Measurements from ENCODE around the gene PDE6B. TPM values are rescaled to one million over a fixed set of nuclear protein-coding genes. Genes with fewer than 3 reads are reported as not detected.

Gene PDE6B
- total RNA-seq, 4 donors from 2014 or later, result 0.60 to 2.5 (median 0.95) TPM; not detected in 1

GRCh38 chr4:714087-714486, 88.7 kb downstream of the PDE6B start:
- H3K27ac ChIP-seq, result no peak overlapping the region
- no peaks in the 10 kb centered on the region for H3K36me3 ChIP-seq
- no peak overlapping the region for H3K4me3 ChIP-seq
- no peaks in the 10 kb centered on the region for H3K9me3 ChIP-seq
- intact Hi-C loops (cut with DNase I; ENCODE audit: low total_unique reads), result no loop called here
- DNase-seq, result no peak
- H3K27me3 ChIP-seq, result no peaks in the 10 kb centered on the region
- in situ Hi-C loops (cut with MboI; ENCODE audit: low pct_ligation_motif_present in 1 of 4, low pct_unique_long_range_greater_than_20kb in 1 of 4, low sequenced_read_pairs in 3 of 4), result no loop called here
- peaks cover 0 to 19% (median 1%) of the 10 kb centered on the region in 4 donors for H3K4me1 ChIP-seq
- 91 to 100% methylated on average over 1 to 18 of the region's 18 CpGs for WGBS, 2 donors (ENCODE audit: low coverage in 1 of 2)
- TF ChIP-seq CTCF (IDR thresholded peaks at IDR 0.05) (no peak), POLR2AphosphoS5 (IDR thresholded peaks at IDR 0.05) (no peak), EP300 (IDR thresholded peaks at IDR 0.05; ENCODE audit: low read depth) (no peak), POLR2A (IDR thresholded peaks at IDR 0.05) (no peak)

GRCh38 chr4:717601-718320, 92.4 kb downstream of the PDE6B start:
- TF ChIP-seq EP300 (IDR thresholded peaks at IDR 0.05; ENCODE audit: low read depth) (no peak), POLR2AphosphoS5 (IDR thresholded peaks at IDR 0.05) (no peak), POLR2A (IDR thresholded peaks at IDR 0.05) (no peak), CTCF (IDR thresholded peaks at IDR 0.05) (no peak)
- H3K9me3 ChIP-seq, result no peaks in the 10 kb centered on the region
- 85 to 100% methylated on average over 3 to 34 of the region's 34 CpGs for WGBS, 2 donors (ENCODE audit: low coverage in 1 of 2)
- peaks cover 0 to 23% (median 11%) of the 10 kb centered on the region in 4 donors for H3K4me1 ChIP-seq
- H3K27me3 ChIP-seq, result no peaks in the 10 kb centered on the region
- in situ Hi-C loops (cut with MboI; ENCODE audit: low pct_ligation_motif_present in 1 of 4, low pct_unique_long_range_greater_than_20kb in 1 of 4, low sequenced_read_pairs in 3 of 4) (no loop called here), intact Hi-C loops (cut with DNase I; ENCODE audit: low total_unique reads) (no loop called here)
- H3K4me3 ChIP-seq, result no peak overlapping the region
- H3K27ac ChIP-seq, result no peak overlapping the region
- DNase-seq, result no peak
- H3K36me3 ChIP-seq, result no peaks in the 10 kb centered on the region

DNA sequence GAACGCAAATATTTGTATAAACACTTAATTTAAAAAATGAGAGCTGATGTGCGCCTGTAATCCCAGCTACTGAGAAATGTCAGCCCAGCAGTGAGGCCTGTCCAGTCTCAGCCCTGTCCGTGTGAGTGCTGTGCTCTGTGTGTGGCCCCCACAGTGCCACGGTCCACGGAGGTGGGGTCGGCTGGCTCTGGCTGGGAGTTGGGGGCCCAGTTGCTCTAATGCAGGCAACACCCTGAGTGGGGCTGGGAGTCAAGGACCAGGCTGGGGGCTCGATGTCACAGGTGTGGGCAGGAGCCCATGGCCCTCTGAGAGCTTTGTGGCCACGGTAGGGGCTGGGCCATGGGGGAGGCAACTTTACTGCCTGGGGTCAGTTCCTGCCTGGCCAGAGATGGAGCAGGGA, 93.1 kb downstream of the PDE6B start:
- H3K36me3 ChIP-seq, result no peaks in the 10 kb centered on the region
- no peak for DNase-seq
- intact Hi-C loops (cut with DNase I; ENCODE audit: low total_unique reads), result no loop called here
- H3K9me3 ChIP-seq, result no peaks in the 10 kb centered on the region
- H3K27ac ChIP-seq, result no peak overlapping the region
- WGBS, 2 donors (ENCODE audit: low coverage in 1 of 2), result 85% methylated on average over 8 of the region's 8 CpGs; no CpG with 5 or more reads in 1 of the 2 donors
- in situ Hi-C loops (cut with MboI; ENCODE audit: low pct_ligation_motif_present in 1 of 4, low pct_unique_long_range_greater_than_20kb in 1 of 4, low sequenced_read_pairs in 3 of 4), result no loop called here
- TF ChIP-seq CTCF (IDR thresholded peaks at IDR 0.05), result no peak
- TF ChIP-seq EP300 (IDR thresholded peaks at IDR 0.05; ENCODE audit: low read depth), result no peak
- TF ChIP-seq POLR2AphosphoS5 (IDR thresholded peaks at IDR 0.05), result no peak
- no peak for TF ChIP-seq POLR2A (IDR thresholded peaks at IDR 0.05)
- H3K4me3 ChIP-seq, result no peak overlapping the region
- no peaks in the 10 kb centered on the region for H3K27me3 ChIP-seq
- peaks cover 0 to 21% (median 11%) of the 10 kb centered on the region in 4 donors for H3K4me1 ChIP-seq

Other genes starting within 250 kb of the PDE6B start
- 10 to 100 TPM; 20.6 to 46.0 (median 38.4) TPM for gene ZNF721, start 126.4 kb upstream of the PDE6B start, total RNA-seq
- gene PIGG, start 126.4 kb upstream of the PDE6B start, total RNA-seq, result 100 to 1,000 TPM in 1 of 4 donors, 10 to 100 TPM in 3; 46.6 to 202 (median 72.5) TPM
- not detected for gene TMEM271, start 49.3 kb upstream of the PDE6B start, total RNA-seq
- 100 to 1,000 TPM in 2 of 4 donors, 10 to 100 TPM in 1, not detected in 1; 52.0 to 152 (median 148) TPM for gene ATP5ME, start 48.7 kb downstream of the PDE6B start, total RNA-seq
- 100 to 1,000 TPM in 1 of 4 donors, 10 to 100 TPM in 3; 20.3 to 199 (median 33.4) TPM for gene MYL5, start 49.0 kb downstream of the PDE6B start, total RNA-seq
- 10 to 100 TPM in 2 of 4 donors, 1 to 10 TPM in 2; 1.2 to 17.6 (median 9.2) TPM for gene SLC49A3, start 63.6 kb downstream of the PDE6B start, total RNA-seq
- 100 to 1,000 TPM in 2 of 4 donors, 10 to 100 TPM in 2; 56.5 to 256 (median 97.2) TPM for gene PCGF3, start 80.3 kb downstream of the PDE6B start, total RNA-seq
- 1 to 10 TPM in 1 of 4 donors, under 1 TPM in 2, not detected in 1; 0.32 to 3.7 (median 0.41) TPM for gene CPLX1, start 200.6 kb downstream of the PDE6B start, total RNA-seq